ENCODE measurements around the gene KRT12.
A peak's percentile ranks its signal among the peaks of the same experiment; 100 is the strongest.

The KRT12 gene

GRCh38 chr17:40866838-40867237 lies at the start of gene KRT12:
TSS of gene KRT12 (minus strand) at chr17:40867223. CDS start at chr17:40867186, 37 bp downstream.
- CTCF ChIA-PET, result interaction anchor here (1.2 to 1.8 kb wide), 5 partner anchors 9 to 796 kb away, joined by 3 to 7 read pairs (median 4); no protein-coding TSS in a partner anchor
- TF ChIP-seq, protein P1, sequence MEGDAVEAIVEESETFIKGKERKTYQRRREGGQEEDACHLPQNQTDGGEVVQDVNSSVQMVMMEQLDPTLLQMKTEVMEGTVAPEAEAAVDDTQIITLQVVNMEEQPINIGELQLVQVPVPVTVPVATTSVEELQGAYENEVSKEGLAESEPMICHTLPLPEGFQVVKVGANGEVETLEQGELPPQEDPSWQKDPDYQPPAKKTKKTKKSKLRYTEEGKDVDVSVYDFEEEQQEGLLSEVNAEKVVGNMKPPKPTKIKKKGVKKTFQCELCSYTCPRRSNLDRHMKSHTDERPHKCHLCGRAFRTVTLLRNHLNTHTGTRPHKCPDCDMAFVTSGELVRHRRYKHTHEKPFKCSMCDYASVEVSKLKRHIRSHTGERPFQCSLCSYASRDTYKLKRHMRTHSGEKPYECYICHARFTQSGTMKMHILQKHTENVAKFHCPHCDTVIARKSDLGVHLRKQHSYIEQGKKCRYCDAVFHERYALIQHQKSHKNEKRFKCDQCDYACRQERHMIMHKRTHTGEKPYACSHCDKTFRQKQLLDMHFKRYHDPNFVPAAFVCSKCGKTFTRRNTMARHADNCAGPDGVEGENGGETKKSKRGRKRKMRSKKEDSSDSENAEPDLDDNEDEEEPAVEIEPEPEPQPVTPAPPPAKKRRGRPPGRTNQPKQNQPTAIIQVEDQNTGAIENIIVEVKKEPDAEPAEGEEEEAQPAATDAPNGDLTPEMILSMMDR (IDR thresholded peaks at IDR 0.05; ENCODE audit: control extremely low read depth, extremely low read depth, low read depth, missing control alignments), result no peak
- POLR2A ChIA-PET, result no interaction called here
- DNase-seq (ENCODE audit: extremely low spot score), result no peak

DNA sequence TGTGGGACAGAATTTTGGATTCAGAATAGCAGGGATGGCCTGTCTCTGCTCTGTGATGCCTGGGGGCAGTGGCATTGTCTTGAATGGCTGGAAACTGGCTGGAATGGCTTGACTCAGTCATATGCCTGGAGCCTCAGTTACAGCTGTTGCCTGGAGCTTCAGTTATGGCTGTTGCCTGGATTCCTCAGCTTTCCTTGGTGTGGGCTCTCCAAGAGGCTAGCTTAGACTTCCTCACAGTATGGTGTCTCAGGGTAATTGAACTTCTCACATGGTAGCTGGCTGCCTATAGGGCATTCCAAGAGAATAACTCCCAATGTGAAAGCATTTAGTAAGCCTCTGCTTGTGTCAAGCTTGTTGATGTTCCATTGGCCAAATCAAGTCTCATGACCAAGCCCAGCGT lies 49.3 kb upstream of the KRT12 start:
- no peak for DNase-seq (ENCODE audit: extremely low spot score)
- ChIA-PET POLR2A (interaction anchor here (0.6 to 1.2 kb wide), 2 partner anchors 8 to 300 kb away, joined by 3 to 4 read pairs; no protein-coding TSS in a partner anchor), CTCF (interaction anchor here (0.6 to 3.5 kb wide), 11 partner anchors 10 to 749 kb away, joined by 3 to 9 read pairs (median 5); no protein-coding TSS in a partner anchor)
- TF ChIP-seq, protein P1 (IDR thresholded peaks at IDR 0.05; ENCODE audit: control extremely low read depth, extremely low read depth, low read depth, missing control alignments), result no peak

GRCh38 chr17:40915721-40916256 lies 48.8 kb upstream of the KRT12 start:
- TF ChIP-seq, protein P1 (IDR thresholded peaks at IDR 0.05; ENCODE audit: control extremely low read depth, extremely low read depth, low read depth, missing control alignments), result no peak
- POLR2A ChIA-PET, result interaction anchor here (1.2 kb wide), 1 partner anchor 300 kb away, joined by 3 read pairs; no protein-coding TSS in a partner anchor
- DNase-seq (ENCODE audit: extremely low spot score), result peak; percentile 41

GRCh38 chr17:40915199-40915661 lies 48.2 kb upstream of the KRT12 start:
- DNase-seq (ENCODE audit: extremely low spot score), result peak; percentile 53
- TF ChIP-seq, protein P1 (IDR thresholded peaks at IDR 0.05; ENCODE audit: control extremely low read depth, extremely low read depth, low read depth, missing control alignments), result no peak
- CTCF ChIA-PET, result interaction anchor here (1.0 to 3.5 kb wide), 9 partner anchors 9 to 750 kb away, joined by 3 to 9 read pairs (median 5); no protein-coding TSS in a partner anchor
- POLR2A ChIA-PET, result interaction anchor here (1.2 kb wide), 1 partner anchor 299 kb away, joined by 3 read pairs; no protein-coding TSS in a partner anchor

More at GRCh38 chr17:40915721-40916256, 48.8 kb upstream of the KRT12 start:
- CTCF ChIA-PET, result interaction anchor here (0.6 to 3.5 kb wide), 11 partner anchors 9 to 750 kb away, joined by 3 to 9 read pairs (median 5); no protein-coding TSS in a partner anchor

- ChIA-PET CTCF (interaction anchor here (0.7 to 3.5 kb wide), 8 partner anchors 10 to 782 kb away, joined by 3 to 18 read pairs (median 8); no protein-coding TSS in a partner anchor), POLR2A (no interaction called here)
- TF ChIP-seq, protein P1 (IDR thresholded peaks at IDR 0.05; ENCODE audit: control extremely low read depth, extremely low read depth, low read depth, missing control alignments), result no peak
- no peak for DNase-seq (ENCODE audit: extremely low spot score)
Measured at GRCh38 chr17:40914075-40914855, 47.2 kb upstream of the KRT12 start.

Measured in GM10248 (cell line).